ENCODE data around the gene BPGM.

The BPGM gene

DNA sequence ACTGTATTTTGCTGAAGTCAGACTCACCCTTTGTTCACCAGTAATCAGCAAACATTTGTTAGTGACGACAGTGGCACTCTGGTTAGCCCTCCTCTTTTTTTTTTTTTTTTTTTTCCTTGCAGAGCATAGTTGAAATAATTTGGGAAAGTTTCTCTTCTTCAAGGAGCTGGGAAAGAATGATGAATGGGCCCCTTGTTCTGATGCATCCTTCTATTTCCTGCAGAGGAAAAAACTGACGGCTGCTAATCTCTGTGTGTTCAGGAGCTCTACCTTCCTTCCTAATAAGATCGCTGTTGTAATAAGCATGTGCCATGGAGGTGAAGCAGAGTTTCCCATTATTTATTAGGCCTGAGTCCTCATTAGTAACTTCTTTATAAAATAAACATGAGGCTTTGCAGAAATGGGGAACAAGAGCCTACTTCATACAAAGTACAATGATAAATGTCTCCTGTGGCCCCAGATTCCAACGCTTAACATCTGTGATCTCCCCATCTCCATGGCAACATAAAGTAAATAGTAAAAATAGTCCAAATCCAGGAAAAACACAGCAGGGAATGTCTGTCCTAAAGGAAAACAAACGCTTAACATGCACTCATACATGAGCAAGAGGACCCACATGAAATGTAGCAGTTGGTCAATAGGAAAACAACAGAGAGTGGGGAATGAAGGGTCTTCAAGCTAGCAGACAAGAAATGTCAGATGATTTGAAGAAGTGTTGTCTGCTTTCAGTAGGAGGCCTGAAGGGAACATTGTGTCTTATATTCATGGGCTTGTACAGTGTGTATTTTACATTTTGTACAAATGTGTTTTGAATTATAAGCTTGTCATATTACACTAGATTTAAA lies 73.7 kb downstream of the BPGM start:
- no peak for DNase-seq (ENCODE audit: low spot score)

- no peak for DNase-seq (ENCODE audit: low spot score)
These were observed 74.5 kb downstream of the BPGM start for GRCh38 chr7:134721171-134721570.

GRCh38 chr7:134722786-134723322 lies 76.2 kb downstream of the BPGM start:
- DNase-seq (ENCODE audit: low spot score): no peak

GRCh38 chr7:134723892-134724291 lies 77.2 kb downstream of the BPGM start:
- no peak for DNase-seq (ENCODE audit: low spot score)

DNA sequence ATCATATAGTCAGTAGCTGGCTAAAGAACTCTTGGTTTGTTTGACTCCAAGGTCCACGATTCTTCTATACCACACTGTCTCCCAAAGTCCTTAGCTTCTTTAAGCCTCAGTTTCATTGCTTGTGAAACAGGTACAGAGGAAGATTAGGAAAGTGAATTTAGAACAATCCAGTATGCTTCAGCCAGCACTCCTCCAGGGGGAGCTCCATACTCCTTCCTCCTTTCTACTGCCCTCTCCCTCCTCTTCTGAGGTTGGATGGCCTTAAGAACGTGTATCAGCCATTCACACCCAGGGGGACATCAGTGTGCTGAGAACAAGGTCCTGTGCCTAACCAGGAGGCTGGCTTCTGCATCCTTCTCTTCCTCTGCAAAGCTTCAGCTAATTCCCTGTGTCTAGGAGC lies 78.0 kb downstream of the BPGM start:
- DNase-seq (ENCODE audit: low spot score): peak; percentile 28

DNA sequence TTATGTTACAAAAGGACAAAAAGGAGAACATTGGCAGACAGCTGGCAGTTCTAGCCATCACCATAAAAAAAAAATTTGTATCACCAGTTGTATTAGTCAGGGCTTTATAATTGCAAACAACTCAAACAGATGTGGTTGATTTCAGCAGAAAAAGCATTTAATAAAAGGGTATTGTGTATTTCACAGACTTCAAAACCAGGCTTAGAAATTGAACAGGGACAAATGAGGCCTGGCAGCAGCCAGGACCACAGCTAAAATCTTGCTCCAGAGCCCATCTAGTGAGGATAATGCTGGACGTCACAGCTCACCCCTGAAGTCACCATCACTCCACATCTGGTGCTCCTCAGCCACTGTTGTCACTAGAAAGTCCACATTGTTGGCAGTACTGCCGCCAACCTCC lies 79.9 kb downstream of the BPGM start:
- DNase-seq (ENCODE audit: low spot score): no peak

DNA sequence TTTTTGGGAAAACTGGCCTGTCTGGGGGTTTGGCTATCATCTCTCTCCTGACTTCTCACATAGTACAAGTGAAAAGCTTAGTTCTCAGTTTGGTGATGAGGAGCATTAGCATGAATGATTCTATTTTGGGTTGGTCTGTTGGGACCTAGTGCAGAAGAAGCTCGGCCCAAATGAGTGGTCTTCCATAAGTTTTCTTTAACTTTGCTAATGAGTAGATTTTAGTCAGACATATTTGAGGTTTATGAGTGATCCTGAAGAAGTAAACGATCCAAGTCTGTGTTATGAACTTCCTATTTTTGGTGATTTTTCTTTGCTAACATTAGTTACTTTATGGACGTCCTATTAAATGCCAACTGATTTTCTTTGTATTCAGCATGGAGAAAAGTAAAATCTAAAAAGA lies 81.1 kb downstream of the BPGM start:
- DNase-seq (ENCODE audit: low spot score): no peak
